ENCODE measurements around the gene KCTD16. TPM values are rescaled to one million over a fixed set of nuclear protein-coding genes. Genes with fewer than 3 reads are reported as not detected.

Gene KCTD16
- 0.21 and 0.37 TPM in 2 replicates for total RNA-seq (2014; rRNA removed; shearing (Covaris generic))

DNA sequence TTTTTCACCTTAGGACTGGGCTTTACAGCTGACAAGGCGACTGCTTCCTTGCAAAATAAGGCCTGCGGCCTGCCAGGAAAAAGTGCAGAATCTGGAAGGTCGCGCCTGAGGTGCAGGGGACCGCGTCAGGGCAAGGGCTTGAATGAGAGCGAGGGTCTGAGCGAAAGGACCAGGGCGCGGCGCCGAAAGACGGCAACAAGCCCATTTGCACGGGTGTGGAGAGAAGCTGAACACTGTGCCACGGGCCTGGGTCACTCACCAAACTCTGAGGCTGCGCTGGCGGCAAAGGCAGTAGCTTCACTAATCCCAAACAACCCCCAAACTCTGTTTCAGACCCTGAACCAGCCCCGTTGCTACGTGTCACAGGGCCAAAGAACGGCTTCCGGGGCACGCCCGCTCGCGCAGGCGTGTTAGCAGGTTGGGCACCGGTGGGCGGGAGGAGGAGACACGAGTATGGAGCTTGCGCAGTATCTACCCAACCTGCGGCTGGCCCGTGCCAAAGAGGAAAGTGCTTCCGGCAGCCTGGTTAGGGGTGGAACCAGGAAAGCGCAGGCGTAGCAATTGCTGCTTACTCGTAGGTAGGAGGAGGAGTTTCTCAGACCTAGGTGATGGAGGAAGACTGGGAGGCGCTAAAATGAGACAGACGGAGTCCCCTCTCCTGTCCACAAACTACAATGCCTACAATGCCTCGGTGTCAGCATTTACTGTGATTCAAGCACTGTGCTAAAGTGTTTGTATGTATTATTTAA, at the start of gene KCTD16, which contains the start of gene YIPF5:
Gene KCTD16, plus strand, starts transcription at position 598 of the 749 bp plus-strand sequence.
Gene YIPF5, minus strand, starts transcription at position 384 of the 749 bp plus-strand sequence. CDS start 704 bp downstream, outside the sequence.
- DNase-seq (ENCODE audit: low spot score) = peak; percentile 98

DNA sequence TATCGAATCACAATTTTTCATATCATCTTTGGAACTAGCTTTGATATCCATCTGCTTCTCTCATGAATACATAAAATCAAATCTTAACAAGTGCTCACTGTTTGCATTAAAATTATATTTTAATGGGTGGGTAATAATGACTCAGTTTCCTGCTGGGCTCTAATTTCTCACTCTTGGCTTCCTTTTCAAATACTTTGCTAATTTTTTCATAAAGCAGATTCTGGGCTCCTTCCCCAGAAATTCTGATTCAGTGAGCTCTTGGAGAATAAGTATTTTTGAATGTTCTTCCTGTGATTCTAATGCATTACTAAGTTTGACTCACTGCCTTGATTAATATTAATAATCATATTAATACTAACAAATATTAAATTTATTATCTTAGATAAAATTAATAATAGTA, 49.1 kb upstream of the KCTD16 start:
- DNase-seq (ENCODE audit: low spot score) = no peak

DNA sequence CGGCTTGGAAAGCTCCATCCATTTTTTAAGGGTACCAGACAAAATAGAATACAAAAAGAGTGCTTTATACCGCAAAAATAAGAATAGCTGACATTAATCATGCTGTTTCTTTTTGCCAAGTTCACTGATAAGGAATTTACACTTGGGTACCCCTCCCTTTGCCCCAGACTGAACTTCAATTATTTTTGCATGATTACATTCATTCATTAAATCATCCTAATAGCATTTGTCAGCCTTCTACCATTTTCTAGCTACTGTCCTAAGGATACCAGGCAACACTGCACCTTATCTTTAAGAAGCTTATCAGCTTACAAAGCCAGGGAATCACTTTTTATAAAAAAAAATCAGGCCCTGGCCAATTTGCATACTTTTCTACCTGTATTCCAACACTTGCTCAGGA, 48.6 kb upstream of the KCTD16 start:
- no peak for DNase-seq (ENCODE audit: low spot score)

DNA sequence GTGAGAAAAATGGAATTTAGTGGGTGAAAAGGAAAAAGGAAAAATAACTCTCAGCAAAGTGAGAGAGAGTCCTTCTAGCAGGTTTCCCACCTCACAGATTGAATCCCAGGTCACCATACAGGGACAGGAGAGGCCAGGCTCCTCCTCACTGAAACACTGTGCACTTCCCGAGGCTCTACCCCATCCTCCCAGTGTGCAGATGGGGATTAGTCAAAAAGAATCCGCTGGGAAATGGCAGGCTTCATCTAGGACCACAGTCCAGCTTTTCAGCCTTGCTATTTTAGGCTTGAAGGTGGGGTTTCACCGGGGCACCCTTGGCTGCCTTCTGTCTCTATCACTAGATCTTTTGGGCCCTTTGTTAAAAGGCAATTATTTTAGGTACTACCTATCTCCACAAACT, 48.0 kb upstream of the KCTD16 start:
- no peak for DNase-seq (ENCODE audit: low spot score)

DNA sequence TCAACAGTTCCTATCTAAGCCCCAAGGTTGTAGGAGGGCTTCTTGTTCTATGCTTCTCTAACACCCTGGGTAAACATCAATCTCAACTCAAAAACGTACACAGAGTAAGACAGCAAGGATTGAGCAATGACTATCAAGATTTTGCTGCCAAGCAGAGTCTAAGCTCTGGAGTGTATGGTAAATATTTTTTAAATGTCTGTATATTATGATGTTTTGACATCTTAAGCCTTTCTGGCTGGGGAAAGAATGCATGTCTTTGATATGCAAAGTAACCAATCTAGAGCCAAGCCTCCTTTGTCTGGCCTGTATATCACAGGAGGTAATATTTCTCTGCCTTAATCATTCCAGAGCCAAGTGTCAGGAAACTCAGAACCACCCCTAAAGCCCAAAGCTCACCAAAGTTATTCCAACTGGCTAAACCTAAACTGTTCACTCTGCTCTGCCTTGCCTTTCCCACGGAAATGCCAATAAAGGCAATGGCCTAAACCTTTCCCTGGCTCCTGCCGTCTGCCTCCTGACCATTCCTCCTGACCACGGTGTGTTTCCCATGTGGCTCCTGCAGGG, 45.4 kb upstream of the KCTD16 start:
- DNase-seq (ENCODE audit: low spot score) = no peak

DNA sequence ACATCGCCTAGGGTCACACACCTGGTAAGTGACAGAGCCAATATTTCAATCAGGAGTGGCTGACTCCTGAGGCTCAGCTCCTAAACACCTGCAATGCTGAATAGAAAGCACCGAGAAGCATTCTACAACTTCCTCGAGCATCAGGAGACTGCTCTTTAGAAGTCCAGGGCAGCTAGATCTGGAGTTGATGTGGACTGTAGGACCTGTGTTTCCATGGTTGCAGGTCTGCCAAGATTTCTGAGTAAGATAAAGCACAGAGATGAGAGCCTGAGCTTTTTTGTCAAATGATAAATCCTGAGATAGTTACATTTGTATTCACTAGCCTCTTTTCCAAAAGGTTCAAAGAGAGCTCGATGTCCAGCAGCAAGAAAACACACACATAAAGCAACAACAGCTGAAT, 44.0 kb upstream of the KCTD16 start:
- no peak for DNase-seq (ENCODE audit: low spot score)

DNA sequence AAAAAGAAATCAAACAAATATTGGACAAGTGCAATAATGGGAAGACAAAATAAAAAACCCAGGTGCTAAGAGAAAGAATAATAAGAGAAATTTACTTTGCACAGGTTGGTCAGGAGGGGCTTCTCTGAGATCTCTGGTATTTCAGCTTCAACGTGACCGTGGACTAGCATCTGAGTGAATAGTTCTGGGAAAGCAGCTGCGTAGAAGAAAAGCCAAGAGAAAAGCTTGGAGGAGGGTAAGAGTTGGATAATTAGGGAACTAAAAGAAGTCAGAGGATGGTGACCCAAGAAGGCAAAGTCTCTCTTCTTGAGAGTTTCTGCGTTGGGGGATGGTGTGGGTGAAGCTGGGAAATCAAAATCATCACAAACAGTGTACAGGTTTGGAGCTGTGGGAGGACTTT, 41.8 kb upstream of the KCTD16 start:
- no peak for DNase-seq (ENCODE audit: low spot score)

DNA sequence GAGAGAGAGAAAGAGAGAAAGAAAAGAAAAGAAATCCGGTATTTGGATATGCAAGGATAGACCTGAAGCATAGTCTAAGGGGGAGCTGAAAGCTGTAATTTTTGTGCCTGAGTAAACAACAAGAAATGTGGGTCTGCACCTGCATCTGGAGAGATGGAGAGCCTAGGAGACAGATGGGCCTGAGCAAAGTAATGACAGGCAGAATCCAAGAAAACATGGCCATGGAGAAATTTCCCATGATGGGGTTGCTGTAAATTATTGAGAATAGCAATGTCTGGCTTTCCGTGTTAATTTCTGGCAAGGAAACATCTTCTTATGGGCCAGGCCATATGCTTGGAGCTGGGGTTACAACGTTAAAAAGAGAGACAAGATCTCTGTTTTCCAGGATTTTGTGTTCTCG, 40.4 kb upstream of the KCTD16 start:
- no peak for DNase-seq (ENCODE audit: low spot score)

DNA sequence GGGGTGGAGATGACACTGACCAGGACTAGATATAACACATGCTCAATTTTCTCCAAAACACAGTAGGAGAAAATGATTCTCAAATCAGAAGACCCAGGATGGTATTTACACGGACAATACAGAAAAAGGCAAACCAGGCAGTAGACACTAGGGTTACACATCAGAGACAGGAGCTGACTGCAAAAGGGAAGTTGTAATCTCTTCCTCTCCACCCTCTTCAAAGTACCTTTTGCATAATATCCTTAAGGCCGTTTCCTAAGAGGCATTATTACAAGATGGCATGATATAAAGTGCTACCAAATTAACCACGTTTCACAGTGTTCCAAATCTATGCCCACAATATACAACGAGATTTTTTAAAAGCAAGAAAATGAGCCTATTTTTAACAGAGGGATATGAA, 39.4 kb upstream of the KCTD16 start:
- no peak for DNase-seq (ENCODE audit: low spot score)

DNA sequence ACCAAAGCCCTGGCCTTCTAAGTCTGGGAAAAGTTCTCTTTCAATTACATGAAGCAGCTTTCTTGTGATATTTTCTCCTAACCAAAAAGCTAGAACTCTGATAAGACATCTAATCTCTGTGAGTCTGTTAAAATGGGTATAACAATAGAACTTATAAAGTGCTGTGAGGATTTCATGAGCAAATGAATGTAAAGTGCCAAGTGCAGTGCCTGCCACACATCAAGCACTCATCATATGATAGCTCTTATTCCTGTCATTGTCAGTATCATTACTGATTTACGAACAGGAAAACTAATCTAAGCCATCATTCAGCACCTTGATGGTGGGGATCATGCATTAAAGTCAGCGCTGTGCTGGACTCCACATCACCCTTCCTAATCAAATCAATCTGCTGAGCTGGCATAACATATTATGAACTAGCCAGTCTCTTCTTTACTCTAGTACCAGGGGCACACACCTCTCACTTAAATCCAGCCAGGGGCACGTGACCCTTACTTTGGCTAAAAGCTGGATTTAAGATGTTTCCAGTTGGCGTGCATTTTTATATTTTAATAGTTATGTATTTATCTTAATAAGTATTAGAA, 37.5 kb upstream of the KCTD16 start:
- no peak for DNase-seq (ENCODE audit: low spot score)

DNA sequence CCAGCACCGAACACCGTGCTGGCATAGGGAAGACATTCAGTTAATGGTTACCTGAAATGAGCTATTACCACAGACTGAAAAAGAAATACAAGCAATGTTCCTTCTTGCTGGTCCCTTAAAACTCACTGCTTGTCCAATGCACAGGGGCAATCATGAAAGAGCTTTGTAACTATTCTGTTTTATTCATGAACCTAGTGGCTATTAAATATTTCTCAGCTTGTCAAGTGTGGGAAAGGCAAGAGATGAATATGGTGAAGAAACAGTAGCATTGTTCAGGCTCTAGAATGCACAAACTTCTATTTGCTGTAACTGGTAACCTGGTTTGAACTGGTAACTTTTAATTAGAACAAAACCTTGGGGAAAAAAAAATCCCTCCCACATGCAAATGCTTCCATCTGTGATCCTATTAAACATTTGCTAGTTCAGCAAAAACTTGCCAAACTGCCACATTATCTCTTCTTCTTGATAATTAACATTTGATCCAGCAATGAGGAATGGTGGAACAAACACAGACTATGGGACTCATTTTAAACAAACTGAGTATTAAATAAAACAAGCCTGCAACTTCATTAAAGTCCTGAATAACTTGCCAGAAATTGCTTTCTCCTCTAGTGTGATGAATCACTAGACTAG, 36.4 kb upstream of the KCTD16 start:
- no peak for DNase-seq (ENCODE audit: low spot score)

DNA sequence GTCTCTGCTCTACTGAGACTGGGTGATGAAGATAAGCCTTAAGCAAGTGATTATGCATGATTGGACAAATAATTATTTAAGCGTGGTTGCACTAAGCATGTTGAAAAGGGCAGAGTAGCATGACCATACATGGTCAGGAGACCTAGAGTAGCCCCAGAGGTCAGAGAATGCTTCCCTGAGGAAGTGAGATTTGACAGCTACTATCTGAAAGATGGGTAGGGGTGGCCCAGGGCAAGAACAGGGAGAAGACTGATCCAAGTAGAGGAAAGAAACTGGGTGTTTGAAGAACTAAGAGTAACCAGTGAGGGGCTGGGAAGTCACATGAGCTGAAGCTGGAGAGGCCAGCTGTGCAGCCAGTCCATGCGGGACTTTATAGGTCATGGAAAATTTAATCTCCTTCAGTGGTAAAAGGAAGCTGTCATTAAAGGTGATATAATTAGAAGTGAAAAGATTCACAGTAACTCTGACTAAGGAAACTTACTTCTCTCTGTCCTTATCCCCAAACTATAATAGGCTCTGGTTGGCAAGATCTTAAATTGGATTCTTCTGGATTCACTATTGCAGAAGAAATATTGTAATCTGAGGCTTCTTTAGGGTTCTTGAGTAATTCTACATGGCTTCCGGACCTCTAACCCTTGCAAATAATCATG, 35.4 kb upstream of the KCTD16 start:
- no peak for DNase-seq (ENCODE audit: low spot score)

DNA sequence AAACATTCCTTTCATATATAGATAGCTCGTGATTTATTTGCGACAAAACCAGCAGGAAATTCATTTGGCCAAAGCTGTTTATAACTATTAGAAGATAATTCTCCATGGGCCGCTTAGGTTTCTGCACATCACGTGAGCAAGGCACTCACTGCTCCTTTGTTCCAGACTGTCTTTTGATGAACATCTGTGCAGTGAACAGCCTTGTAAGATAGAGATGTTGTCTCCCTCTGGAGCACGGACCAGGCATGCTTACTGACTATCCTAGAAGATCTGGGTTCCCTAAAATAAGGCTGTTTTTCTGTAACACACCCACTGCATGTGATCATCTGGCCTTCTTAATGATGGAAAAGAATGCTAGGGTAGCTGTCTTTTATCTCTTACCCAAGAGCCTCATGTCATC, 31.1 kb upstream of the KCTD16 start:
- DNase-seq (ENCODE audit: low spot score) = no peak

DNA sequence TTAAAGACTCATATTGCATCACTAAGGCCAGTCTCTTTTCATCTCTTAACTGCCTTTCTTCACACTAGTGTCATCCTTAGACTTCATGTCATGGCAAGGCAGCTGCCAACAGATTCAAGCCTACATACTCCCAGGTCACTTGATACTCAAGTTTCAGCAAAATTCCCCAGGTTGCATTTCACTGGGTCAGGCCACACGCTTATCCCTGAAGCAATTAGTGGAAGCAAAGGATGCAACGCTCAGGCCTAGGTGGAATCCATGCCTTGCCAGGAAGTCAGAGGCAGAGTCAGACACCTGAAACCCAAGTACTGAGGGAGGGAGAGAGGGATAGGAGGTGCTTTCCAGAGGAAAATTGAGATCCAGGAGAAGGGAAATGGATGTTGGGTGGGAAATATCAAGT, 29.1 kb upstream of the KCTD16 start:
- no peak for DNase-seq (ENCODE audit: low spot score)

DNA sequence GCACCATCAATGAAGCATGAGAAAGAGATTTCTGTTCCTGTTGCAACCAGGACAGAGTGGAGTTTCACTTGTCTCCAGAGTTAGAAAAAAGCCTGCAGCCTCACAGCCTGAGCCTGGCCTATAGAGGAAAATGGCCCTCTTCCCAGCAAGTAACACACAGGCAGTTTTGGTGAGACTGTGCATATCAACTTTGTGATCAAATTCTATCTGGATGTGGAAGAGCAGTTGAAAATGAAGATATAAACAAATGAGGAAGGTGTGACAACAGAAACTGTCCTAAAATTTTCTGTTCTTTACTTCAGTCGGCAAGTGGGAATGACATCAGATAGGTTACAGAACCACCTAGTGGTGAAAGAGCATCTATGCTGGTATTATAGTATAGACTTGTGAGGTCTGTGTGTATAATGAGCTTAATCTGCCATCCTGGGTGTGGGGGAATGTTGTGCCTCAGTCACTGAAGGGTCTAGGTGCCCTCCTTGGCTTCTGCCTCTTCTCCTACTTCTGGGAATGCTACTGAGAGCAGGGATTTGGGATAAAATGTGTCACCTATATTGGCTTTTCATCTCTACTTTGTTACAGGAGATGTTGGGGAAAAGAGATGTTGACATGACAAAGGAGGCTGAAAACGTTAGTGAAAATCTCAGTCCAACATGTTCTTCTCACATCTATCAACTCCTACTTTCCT, 28.4 kb upstream of the KCTD16 start:
- DNase-seq (ENCODE audit: low spot score) = peak; percentile 58

DNA sequence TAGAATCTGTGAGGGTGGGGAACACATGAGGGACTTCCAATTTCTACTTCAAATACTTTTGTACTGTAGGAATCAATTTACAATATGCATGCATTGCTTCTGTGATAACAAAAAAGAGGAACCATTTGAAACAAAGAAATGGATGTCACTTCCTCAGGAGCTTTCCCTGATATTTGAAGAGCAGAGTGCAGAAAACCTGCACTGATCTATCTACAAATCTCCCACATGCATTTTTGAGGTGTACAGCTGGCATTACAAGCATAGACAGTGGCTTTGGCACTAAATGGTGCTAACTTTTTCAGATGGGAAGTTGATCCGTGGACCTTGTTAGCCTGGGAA, 27.9 kb upstream of the KCTD16 start:
- DNase-seq (ENCODE audit: low spot score) = no peak

DNA sequence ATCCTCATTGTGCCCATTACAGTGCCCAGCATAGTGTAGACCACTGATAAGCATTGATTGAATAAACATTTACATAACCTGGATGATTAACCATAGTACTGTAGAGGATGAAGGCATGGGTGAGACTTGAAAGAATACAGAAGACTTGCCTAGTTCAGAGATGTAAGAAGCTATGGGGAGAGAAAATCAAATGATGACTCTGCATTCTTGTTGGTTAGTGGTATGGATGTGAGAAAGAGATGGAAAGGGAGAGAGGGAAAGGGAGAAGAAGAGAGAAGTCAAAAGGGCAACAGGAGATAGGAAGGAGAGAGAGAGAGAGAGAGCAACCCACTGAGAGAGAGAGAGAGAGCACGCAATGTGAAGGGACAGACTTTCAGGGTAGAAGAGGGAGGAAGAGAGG, 27.0 kb upstream of the KCTD16 start:
- no peak for DNase-seq (ENCODE audit: low spot score)

DNA sequence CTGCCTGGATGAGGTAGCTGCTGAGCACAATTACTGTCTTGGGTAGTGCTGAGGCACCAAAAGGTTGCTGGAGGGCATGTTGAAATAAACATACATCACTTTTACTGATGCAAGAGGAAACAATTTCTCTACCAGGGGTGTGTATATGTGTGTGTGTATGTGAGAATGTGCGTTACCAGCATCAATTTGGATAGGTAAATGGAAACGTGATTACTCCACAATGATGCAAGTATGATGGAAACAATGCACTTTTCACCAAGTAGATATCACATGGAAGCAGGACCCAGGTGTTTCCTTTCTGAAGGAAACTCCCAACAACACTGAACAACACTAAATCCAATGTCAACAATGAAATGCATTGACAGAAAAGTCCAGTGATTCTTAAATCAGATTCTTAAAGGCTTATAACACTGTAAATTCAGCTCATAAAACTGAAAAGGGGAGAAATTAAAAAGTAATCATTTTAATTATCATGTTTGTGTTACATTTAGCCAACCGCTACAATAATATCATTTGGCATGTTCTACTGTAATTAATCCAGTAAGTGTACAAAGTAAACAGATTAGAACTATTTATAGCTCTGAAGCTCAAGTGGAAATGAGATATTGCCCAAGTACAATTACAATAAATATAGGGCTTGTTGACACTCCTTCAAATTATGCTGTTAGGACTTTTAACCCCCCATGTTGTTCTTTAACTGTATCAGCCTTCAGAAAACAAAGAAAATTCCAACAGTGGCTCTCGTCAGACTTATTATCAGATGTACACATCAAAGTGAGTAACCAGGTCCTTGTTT, 25.5 kb upstream of the KCTD16 start:
- DNase-seq (ENCODE audit: low spot score) = peak; percentile 23

DNA sequence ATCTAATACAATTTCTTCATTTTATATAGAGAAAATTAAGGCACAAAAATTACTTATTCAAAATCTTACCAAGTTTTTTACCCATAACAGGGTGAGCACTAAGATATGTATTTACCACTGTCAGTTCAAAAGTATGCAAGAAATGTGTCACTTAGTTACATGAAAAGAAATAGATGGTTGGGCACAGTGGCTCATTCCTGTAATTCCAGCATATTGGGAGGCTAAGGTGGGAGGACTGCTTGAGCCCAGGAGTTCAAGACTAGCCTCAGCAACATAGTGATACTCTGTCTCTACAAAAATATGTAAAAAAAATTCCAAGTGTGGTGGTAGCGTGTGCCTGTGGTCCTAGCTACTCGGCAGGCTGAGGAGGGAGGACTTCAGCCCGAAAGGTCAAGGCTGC, 19.6 kb upstream of the KCTD16 start:
- DNase-seq (ENCODE audit: low spot score) = no peak

DNA sequence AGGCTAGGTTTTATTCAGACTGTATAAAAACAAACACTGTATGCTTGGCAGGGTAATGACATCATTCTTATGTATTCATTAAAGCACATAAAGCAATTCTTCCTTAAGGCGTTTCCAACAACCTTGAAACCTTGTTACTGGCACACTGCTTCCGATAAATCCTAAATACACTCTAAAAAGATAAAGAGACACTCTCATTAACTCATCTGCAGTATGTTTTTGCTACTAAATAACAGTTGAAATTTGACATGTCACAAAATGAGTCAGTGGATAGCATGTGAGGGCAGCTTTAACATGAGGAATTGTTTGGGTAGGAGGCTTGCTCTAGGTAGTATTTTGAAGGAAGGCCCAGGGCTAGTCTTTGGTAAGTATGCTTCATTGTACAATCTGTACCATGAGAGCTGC, 13.9 kb upstream of the KCTD16 start:
- DNase-seq (ENCODE audit: low spot score) = no peak

DNA sequence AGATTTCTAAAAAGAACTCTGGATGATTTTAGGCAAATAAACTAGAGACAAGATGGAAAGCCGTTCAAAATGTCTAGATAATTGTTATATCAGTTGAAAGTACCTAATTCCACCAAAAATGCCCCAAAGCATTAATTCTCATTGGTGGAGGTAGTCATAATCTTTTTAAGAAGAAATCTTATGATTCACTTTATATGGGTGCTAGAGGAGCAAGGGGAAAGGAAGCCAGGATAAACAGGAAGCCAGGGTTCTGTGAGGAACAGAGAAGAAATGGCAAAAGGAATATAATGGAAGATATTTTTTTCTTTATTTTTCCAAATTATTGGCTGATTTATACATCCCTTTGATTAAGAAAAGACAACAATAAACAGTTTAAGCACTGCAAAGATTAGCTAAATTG, 8.0 kb upstream of the KCTD16 start:
- no peak for DNase-seq (ENCODE audit: low spot score)

Measured in H4 (cell line).